HFF-Myc (cell line): ENCODE data around the gene TMEM41A.

Source experiments
- DNase-seq: peaks from one replicate; pipeline ENCODE4 v3.0.0-alpha.2; 2011; ENCODE audit warnings: low read depth; ENCODE audit errors: extremely low read depth
- H3K4me3 ChIP-seq: replicated peaks from 2 replicates; pipeline ENCODE4 v1.5.1; 2011; ENCODE audit warnings: low read depth, mild to moderate bottlenecking, control low read depth, low read length
- TF ChIP-seq, protein P1 (sequence below): IDR thresholded peaks from 2 replicates; pipeline ENCODE4 v1.5.1; 2012; ENCODE audit warnings: mild to moderate bottlenecking, low read depth, low read length, control low read depth; ENCODE audit errors: missing control alignments

Gene TMEM41A

DNA sequence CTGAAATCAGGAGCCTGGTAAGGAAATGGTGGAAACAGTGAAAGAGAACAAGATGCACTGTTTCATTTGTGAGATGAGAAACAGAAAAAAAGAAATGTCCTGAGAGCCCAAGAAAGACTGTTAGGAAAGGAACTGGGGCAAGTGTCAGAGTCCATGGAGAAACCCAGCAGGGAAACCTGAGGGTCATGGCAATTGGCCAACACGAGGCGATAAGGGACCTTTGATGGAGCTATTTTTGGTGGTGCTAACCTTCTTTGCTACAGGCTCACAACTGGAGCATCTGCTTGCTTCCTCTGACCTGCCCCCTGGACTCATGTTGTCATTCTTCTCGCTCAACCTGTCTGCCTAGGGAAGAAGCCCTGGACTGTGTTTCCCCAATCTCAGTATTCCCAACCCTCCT is 4.2 kb upstream of the TMEM41A start:
- TF ChIP-seq, protein P1, sequence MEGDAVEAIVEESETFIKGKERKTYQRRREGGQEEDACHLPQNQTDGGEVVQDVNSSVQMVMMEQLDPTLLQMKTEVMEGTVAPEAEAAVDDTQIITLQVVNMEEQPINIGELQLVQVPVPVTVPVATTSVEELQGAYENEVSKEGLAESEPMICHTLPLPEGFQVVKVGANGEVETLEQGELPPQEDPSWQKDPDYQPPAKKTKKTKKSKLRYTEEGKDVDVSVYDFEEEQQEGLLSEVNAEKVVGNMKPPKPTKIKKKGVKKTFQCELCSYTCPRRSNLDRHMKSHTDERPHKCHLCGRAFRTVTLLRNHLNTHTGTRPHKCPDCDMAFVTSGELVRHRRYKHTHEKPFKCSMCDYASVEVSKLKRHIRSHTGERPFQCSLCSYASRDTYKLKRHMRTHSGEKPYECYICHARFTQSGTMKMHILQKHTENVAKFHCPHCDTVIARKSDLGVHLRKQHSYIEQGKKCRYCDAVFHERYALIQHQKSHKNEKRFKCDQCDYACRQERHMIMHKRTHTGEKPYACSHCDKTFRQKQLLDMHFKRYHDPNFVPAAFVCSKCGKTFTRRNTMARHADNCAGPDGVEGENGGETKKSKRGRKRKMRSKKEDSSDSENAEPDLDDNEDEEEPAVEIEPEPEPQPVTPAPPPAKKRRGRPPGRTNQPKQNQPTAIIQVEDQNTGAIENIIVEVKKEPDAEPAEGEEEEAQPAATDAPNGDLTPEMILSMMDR: no peak
- no peak for DNase-seq
- no peak overlapping the region for H3K4me3 ChIP-seq

DNA sequence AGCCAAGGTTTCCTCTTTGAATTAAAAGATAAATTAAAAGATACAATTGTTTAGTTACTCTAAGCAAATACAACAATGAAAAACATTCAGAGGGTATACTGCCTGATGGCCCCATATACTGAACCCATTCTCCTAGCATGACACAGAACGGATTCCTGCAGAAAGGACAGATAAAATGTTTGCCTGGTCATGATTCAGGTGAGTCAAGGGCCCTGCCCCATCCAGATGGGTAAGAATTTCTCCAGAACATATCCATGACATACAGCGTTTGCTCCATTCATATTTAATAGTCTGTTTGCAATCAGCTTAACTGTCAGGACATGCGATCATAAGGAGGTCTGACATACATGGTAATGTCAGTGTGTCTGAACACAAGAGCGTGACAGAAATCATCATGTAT is 8.6 kb downstream of the TMEM41A start:
- DNase-seq: no peak
- H3K4me3 ChIP-seq: no peak overlapping the region
- TF ChIP-seq, protein P1: no peak

- DNase-seq: no peak
- TF ChIP-seq, protein P1: no peak
- no peak overlapping the region for H3K4me3 ChIP-seq
These were observed 9.4 kb downstream of the TMEM41A start for GRCh38 chr3:185489462-185489861.

DNA sequence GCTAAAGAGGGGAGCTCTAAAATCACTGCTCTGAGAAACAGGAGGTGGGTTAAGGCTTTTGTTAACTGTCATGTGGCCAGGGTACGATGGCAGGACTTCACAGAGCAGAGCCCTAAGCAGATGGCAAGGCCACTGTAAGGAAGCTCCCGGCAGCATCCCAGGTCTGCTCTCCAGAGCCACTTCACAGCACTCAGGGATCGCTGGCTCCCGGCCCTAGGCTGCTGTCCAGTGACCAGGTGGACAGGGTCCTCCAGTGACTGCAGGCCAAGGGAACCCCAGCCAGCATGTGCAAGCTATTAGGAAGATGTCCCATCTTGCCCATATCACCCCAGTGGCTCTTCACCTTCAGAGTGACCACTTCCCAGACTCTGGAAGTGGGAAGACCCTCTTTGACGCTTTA is 10.4 kb downstream of the TMEM41A start:
- TF ChIP-seq, protein P1: no peak
- no peak for DNase-seq
- no peak overlapping the region for H3K4me3 ChIP-seq

GRCh38 chr3:185486394-185486793 is 12.4 kb downstream of the TMEM41A start:
- DNase-seq: no peak

GRCh38 chr3:185484296-185484695 is 14.5 kb downstream of the TMEM41A start:
- DNase-seq: no peak
- H3K4me3 ChIP-seq: no peak overlapping the region
- TF ChIP-seq, protein P1: no peak

More at GRCh38 chr3:185486394-185486793, 12.4 kb downstream of the TMEM41A start:
- TF ChIP-seq, protein P1: no peak
- no peak overlapping the region for H3K4me3 ChIP-seq

GRCh38 chr3:185479373-185479945 is 19.4 kb downstream of the TMEM41A start:
- TF ChIP-seq, protein P1: no peak
- no peak overlapping the region for H3K4me3 ChIP-seq
- DNase-seq: no peak
